ENCODE measurements around the gene SLC38A10.
A peak's percentile ranks its signal among the peaks of the same experiment; 100 is the strongest.
"Not testable (repeated sequence)": the region's sequence is repeated elsewhere in the genome, so short reads cannot be mapped to it uniquely, and the experiment has no call there.

SLC38A10 gene

GRCh38 chr17:81231766-81232581 is 63.1 kb downstream of the SLC38A10 start:
- ATAC-seq (replicated peaks) (no peak), DNase-seq (no peak)
- no peak overlapping the region for H3K4me3 Mint-ChIP-seq
- H3K36me3 Mint-ChIP-seq: peaks cover 28 to 37% of the 10 kb centered on the region in 2 donors
- peaks cover 31 to 47% of the 10 kb centered on the region in 2 donors for H3K4me1 Mint-ChIP-seq
- no peak overlapping the region for H3K27ac Mint-ChIP-seq
- H3K9me3 Mint-ChIP-seq: no peaks in the 10 kb centered on the region
- no peaks in the 10 kb centered on the region for H3K27me3 Mint-ChIP-seq

GRCh38 chr17:81231121-81231645 is 63.9 kb downstream of the SLC38A10 start:
- Mint-ChIP-seq H3K4me3 (no peak overlapping the region), H3K27ac (peak overlapping the region; percentile 16), H3K27me3 (no peaks in the 10 kb centered on the region), H3K36me3 (peaks cover 28 to 35% of the 10 kb centered on the region in 2 donors), H3K9me3 (no peaks in the 10 kb centered on the region), H3K4me1 (peaks cover 30 to 40% of the 10 kb centered on the region in 2 donors)
- no peak for DNase-seq
- no peak for ATAC-seq (replicated peaks)

GRCh38 chr17:81230043-81230820 is 64.9 kb downstream of the SLC38A10 start:
- no peaks in the 10 kb centered on the region for H3K27me3 Mint-ChIP-seq
- peaks cover 28 to 36% of the 10 kb centered on the region in 2 donors for H3K4me1 Mint-ChIP-seq
- H3K9me3 Mint-ChIP-seq: no peaks in the 10 kb centered on the region
- no peak overlapping the region for H3K4me3 Mint-ChIP-seq
- peaks cover 27 to 32% of the 10 kb centered on the region in 2 donors for H3K36me3 Mint-ChIP-seq
- no peak for ATAC-seq (replicated peaks)
- DNase-seq: no peak
- H3K27ac Mint-ChIP-seq: no peak overlapping the region

- DNase-seq: no peak
- Mint-ChIP-seq H3K4me3 (no peak overlapping the region), H3K4me1 (peaks cover 22 to 29% of the 10 kb centered on the region in 2 donors), H3K9me3 (no peaks in the 10 kb centered on the region), H3K36me3 (peaks cover 23 to 26% of the 10 kb centered on the region in 2 donors), H3K27me3 (no peaks in the 10 kb centered on the region), H3K27ac (peak overlapping the region; percentile 75)
- ATAC-seq (replicated peaks): no peak
Measured at GRCh38 chr17:81229666-81229920, 65.5 kb downstream of the SLC38A10 start.

- no peaks in the 10 kb centered on the region for H3K9me3 Mint-ChIP-seq
- H3K27ac Mint-ChIP-seq: peak overlapping the region; percentile 73
- no peak overlapping the region for H3K4me3 Mint-ChIP-seq
- H3K27me3 Mint-ChIP-seq: no peaks in the 10 kb centered on the region
- peaks cover 20 to 27% of the 10 kb centered on the region in 2 donors for H3K4me1 Mint-ChIP-seq
- peaks cover 18 to 24% of the 10 kb centered on the region in 2 donors for H3K36me3 Mint-ChIP-seq
- no peak for DNase-seq
- ATAC-seq (replicated peaks): peak; percentile 26 to 28
Measured at GRCh38 chr17:81228834-81229665, 66.1 kb downstream of the SLC38A10 start.

GRCh38 chr17:81228420-81228819 is 66.7 kb downstream of the SLC38A10 start:
- Mint-ChIP-seq H3K4me3 (no peak overlapping the region), H3K4me1 (peaks cover 25 to 33% of the 10 kb centered on the region in 2 donors), H3K9me3 (no peaks in the 10 kb centered on the region), H3K36me3 (peaks cover 18 to 24% of the 10 kb centered on the region in 2 donors), H3K27me3 (no peaks in the 10 kb centered on the region), H3K27ac (peak overlapping the region; percentile 73)
- DNase-seq (peak; percentile 55), ATAC-seq (replicated peaks) (peak; percentile 87 to 89)

GRCh38 chr17:81227630-81228029 is 67.5 kb downstream of the SLC38A10 start:
- not testable (repeated sequence) for H3K9me3 Mint-ChIP-seq; H3K27ac Mint-ChIP-seq; ATAC-seq (replicated peaks); H3K4me3 Mint-ChIP-seq; H3K27me3 Mint-ChIP-seq; DNase-seq
- Mint-ChIP-seq H3K4me1 (peaks cover 26 to 36% of the 10 kb centered on the region in 2 donors), H3K36me3 (peaks cover 18 to 24% of the 10 kb centered on the region in 2 donors)

- H3K4me3 Mint-ChIP-seq: peak overlapping the region; percentile 84 to 88
- no peaks in the 10 kb centered on the region for H3K27me3 Mint-ChIP-seq
- H3K4me1 Mint-ChIP-seq: peaks cover 22 to 38% of the 10 kb centered on the region in 2 donors
- no peak for DNase-seq
- peak; percentile 21 to 22 for ATAC-seq (replicated peaks)
- no peaks in the 10 kb centered on the region for H3K9me3 Mint-ChIP-seq
- H3K36me3 Mint-ChIP-seq: peaks cover 10 to 12% of the 10 kb centered on the region in 2 donors
- peak overlapping the region; percentile 96 for H3K27ac Mint-ChIP-seq
Measured at GRCh38 chr17:81223762-81224130, 71.4 kb downstream of the SLC38A10 start.

GRCh38 chr17:81222906-81223761 is 72.0 kb downstream of the SLC38A10 start, which contains the start of gene CEP131:
Gene CEP131, minus strand, starts transcription at chr17:81222965. Its CDS starts 2,909 bp downstream, at chr17:81220056.
- DNase-seq: peak; percentile 99
- H3K9me3 Mint-ChIP-seq: no peaks in the 10 kb centered on the region

GRCh38 chr17:81222620-81222905 is 72.5 kb downstream of the SLC38A10 start:
- H3K27me3 Mint-ChIP-seq: no peaks in the 10 kb centered on the region
- DNase-seq: no peak
- H3K36me3 Mint-ChIP-seq: peaks cover 7 to 13% of the 10 kb centered on the region in 2 donors
- H3K27ac Mint-ChIP-seq: no peak overlapping the region
- no peaks in the 10 kb centered on the region for H3K9me3 Mint-ChIP-seq
- peak overlapping the region; percentile 79 to 88 for H3K4me3 Mint-ChIP-seq
- ATAC-seq (replicated peaks): peak; percentile 1 to 5
- peaks cover 14 to 26% of the 10 kb centered on the region in 2 donors for H3K4me1 Mint-ChIP-seq

More at GRCh38 chr17:81222906-81223761, 72.0 kb downstream of the SLC38A10 start, which contains the start of gene CEP131:
- Mint-ChIP-seq H3K27me3 (no peaks in the 10 kb centered on the region), H3K4me1 (peaks cover 17 to 32% of the 10 kb centered on the region in 2 donors), H3K27ac (peak within 1 kb of the TSS; percentile 96), H3K36me3 (peaks cover 10% of the 10 kb centered on the region in 2 donors), H3K4me3 (peak within 1 kb of the TSS; percentile 84 to 88)
- ATAC-seq (replicated peaks): peak; percentile 95

- H3K36me3 Mint-ChIP-seq: peaks cover 8 to 13% of the 10 kb centered on the region in 2 donors
- DNase-seq (no peak), ATAC-seq (replicated peaks) (no peak)
- H3K27ac Mint-ChIP-seq: peak overlapping the region; percentile 25
- no peaks in the 10 kb centered on the region for H3K9me3 Mint-ChIP-seq
- peak overlapping the region; percentile 64 to 88 for H3K4me3 Mint-ChIP-seq
- no peaks in the 10 kb centered on the region for H3K27me3 Mint-ChIP-seq
- H3K4me1 Mint-ChIP-seq: peaks cover 13 to 23% of the 10 kb centered on the region in 2 donors
Measured at GRCh38 chr17:81221842-81222619, 73.1 kb downstream of the SLC38A10 start.

- ATAC-seq (replicated peaks) (no peak), DNase-seq (no peak)
- Mint-ChIP-seq H3K27ac (no peak overlapping the region), H3K4me3 (peak overlapping the region in 1 of 2 donors; percentile 88), H3K27me3 (no peaks in the 10 kb centered on the region), H3K4me1 (peaks cover 13 to 23% of the 10 kb centered on the region in 2 donors), H3K36me3 (peaks cover 14 to 19% of the 10 kb centered on the region in 2 donors), H3K9me3 (no peaks in the 10 kb centered on the region)
Measured at GRCh38 chr17:81221371-81221841, 73.7 kb downstream of the SLC38A10 start.

Data from stimulated activated naive B cell treated with anti-CD40 and anti-IgM and Interleukin-4, amounts not matched to agents 10 μg/mL and 1 μg/mL and 100 μg/mL, for 72 hours (primary cell).